ENCODE data around the gene MED25. TPM values are rescaled to one million over a fixed set of nuclear protein-coding genes. Genes with fewer than 3 reads are reported as not detected.

The MED25 gene
- total and polyA plus RNA-seq, 9 of the 15 experiments (the other 6 are each of a cell fraction or from before 2014, with no cell fraction given): 4.1 to 93.9 (median 19.3) TPM

DNA sequence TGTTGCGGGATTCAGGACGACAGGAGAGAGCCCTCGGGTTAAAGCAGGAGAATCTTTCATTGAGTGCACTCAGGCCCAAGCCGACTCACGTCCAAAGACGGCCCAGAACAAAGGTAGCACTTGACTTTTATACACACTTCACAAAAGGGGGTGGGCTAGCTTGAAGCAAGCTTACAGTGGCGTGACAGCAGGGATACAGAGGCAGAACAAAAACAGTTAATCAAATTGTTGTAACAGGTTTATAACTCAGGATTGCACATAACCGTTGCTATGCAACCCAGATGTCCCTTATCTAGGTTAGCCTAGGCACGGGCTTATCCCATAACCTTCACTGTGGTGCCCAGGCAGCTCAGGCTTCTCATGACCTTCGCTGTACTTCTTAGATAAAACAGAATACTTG, 2.0 kb downstream of the MED25 start:
- Histone ChIP-seq H3K9me1 (ENCODE audit: control insufficient read depth, insufficient read depth, low read length) (no peaks in the 10 kb centered on the region), H3K4me2 (ENCODE audit: insufficient read depth, low read length) (peak overlapping the region; percentile 40), H3K9me3 (replicated peaks; ENCODE audit: control insufficient read depth, insufficient read depth, low read depth, low read length) (no peaks in the 10 kb centered on the region), H3K4me1 (replicated peaks in 1 of 2; ENCODE audit: control insufficient read depth in 2 of 2, insufficient read depth in 2 of 2, low read length in 2 of 2) (peaks cover 17 to 36% of the 10 kb centered on the region in 2 experiments), H3K9ac (ENCODE audit: insufficient read depth in 1 of 2, low read depth in 2 of 2, low read length in 2 of 2) (peak overlapping the region; percentile 7 to 95; a peak in 1 of 4 replicates), H3K27me3 (ENCODE audit: control insufficient read depth in 2 of 2, insufficient read depth in 2 of 2, low read length in 2 of 2) (no peaks in the 10 kb centered on the region), H2AFZ (ENCODE audit: low read depth, low read length) (no peak overlapping the region), H3K36me3 (ENCODE audit: control insufficient read depth, insufficient read depth, low read length) (peaks cover 35% of the 10 kb centered on the region), H3K79me2 (ENCODE audit: control insufficient read depth, insufficient read depth, low read length) (peaks cover 53% of the 10 kb centered on the region), H3K27ac (ENCODE audit: extremely low read depth, low read depth, low read length) (no peak overlapping the region), H4K20me1 (replicated peaks; ENCODE audit: control insufficient read depth, insufficient read depth, low read length) (0 out of 2 replicates have a peak, but pooled peaks cover 3% of the 10 kb centered on the region), H3K4me3 (no peak overlapping the region)
- DNase-seq (ENCODE audit: extremely low read depth in 1 of 4, low spot score in 3 of 4) (peak in 2 of 4 experiments; percentile 38 to 74), FAIRE-seq (peak; percentile 82), ATAC-seq (no peak)
- ChIA-PET POLR2A (interaction anchor here (0.9 to 1.2 kb wide), 5 partner anchors 10 to 49 kb away, joined by 3 to 9 read pairs (median 6); partner anchors contain the start of gene PTOV1), CTCF (ENCODE audit: low intra/inter-chr PET ratio) (no interaction called here)
- in situ Hi-C loops (cut with MboI): no loop called here
- intact Hi-C loops (cut with micrococcal nuclease): no loop called here
- 15% methylated on average over 10 of the region's 10 CpGs for WGBS (ENCODE audit: insufficient coverage, low coverage, missing lambda C conversion rate)
- BruUV-seq (replicated peaks): no TSS peak
- TF ChIP-seq TBL1XR1 (IDR thresholded peaks at IDR 0.05; ENCODE audit: low read length in 2 of 2) (no peak), EWSR1 (IDR thresholded peaks at IDR 0.05; ENCODE audit: borderline replicate concordance, low read depth, partially characterized antibody) (no peak), RBM25 (IDR thresholded peaks at IDR 0.05; ENCODE audit: low read depth, low read length, severe bottlenecking) (no peak), KAT7 (CRISPR knock-in tag; IDR thresholded peaks at IDR 0.05; ENCODE audit: borderline replicate concordance) (no peak), ZNF449 (CRISPR knock-in tag; IDR thresholded peaks at IDR 0.05) (no peak), CREBBP (IDR thresholded peaks at IDR 0.05; ENCODE audit: low read depth, low read length) (no peak), TEAD4 (IDR thresholded peaks at IDR 0.05; ENCODE audit: low read length) (peak; percentile 52; the same call in 1 of the 2 replicates), TEAD4 (CRISPR knock-in tag; IDR thresholded peaks at IDR 0.05; ENCODE audit: borderline replicate concordance) (no peak), DACH1 (IDR thresholded peaks at IDR 0.05; ENCODE audit: partially characterized antibody) (no peak), LARP7 (IDR thresholded peaks at IDR 0.05) (no peak), CBFA2T2 (conservative IDR thresholded peaks at IDR 0.05) (peak; percentile 65), DPF2 (IDR thresholded peaks at IDR 0.05) (peak; percentile 23; the same call in 1 of the 2 replicates), AFF4 (CRISPR knock-in tag; IDR thresholded peaks at IDR 0.05) (no peak), RCOR1 (IDR thresholded peaks at IDR 0.05; ENCODE audit: borderline replicate concordance in 1 of 2, low read depth in 2 of 2, low read length in 2 of 2) (peak in 1 of 2 experiments; percentile 42; a peak in 1 of 4 replicates), SMARCA4 (IDR thresholded peaks at IDR 0.05) (peak; percentile 53; the same call in 1 of the 2 replicates), KAT8 (IDR thresholded peaks at IDR 0.05; ENCODE audit: low read depth) (no peak), ZFP30 (CRISPR knock-in tag; IDR thresholded peaks at IDR 0.05; ENCODE audit: borderline replicate concordance) (no peak), KDM1A (IDR thresholded peaks at IDR 0.05) (no peak), ZBTB12 (CRISPR knock-in tag; IDR thresholded peaks at IDR 0.05) (no peak)

Data from K562 (cell line).